ENCODE results near the gene TRAF6. TPM values are rescaled to one million over a fixed set of nuclear protein-coding genes. Genes with fewer than 3 reads are reported as not detected.
"Not testable (repeated sequence)": the region's sequence is repeated elsewhere in the genome, so short reads cannot be mapped to it uniquely, and the experiment has no call there.

The TRAF6 gene
- total RNA-seq, 1 experiment from 2014 or later = 14.8 TPM

DNA sequence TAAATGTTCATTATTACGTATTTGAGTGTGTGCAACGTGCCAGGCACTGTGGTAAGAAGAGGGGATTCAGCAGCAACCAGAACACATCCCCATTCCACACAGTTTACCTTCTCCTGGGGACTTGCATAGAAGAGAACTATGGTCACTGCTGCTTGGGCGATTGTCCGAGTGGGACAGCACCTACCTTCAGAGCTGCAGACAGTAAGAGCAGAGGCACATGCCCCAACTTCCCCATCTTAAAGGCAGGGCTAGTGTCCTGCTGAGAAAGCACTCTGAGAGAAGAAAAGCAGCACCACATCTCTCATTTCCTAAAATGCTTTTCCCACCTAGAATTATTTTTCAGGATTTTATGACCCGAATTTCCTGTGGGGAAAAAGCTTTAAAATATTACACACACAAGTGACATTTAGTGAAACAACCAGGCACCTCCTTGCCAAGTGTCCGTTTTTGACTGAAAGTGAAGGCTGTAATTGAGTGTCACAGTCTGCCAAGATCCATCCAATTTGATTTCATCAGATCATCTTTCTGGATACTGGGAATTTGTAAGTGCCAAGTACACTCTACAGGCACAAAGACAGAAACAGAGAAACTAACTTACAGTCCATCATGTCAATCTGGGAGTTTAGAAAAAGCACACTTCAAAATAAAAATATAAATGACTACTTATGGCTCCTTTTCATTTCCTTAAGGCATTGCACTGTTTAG is 24.6 kb downstream of the TRAF6 start:
- DNase-seq = no peak
- Mint-ChIP-seq H3K4me1 (ENCODE audit: low read depth, unreplicated experiment) (no peaks in the 10 kb centered on the region), H3K27ac (ENCODE audit: unreplicated experiment) (no peak overlapping the region), H3K36me3 (ENCODE audit: insufficient read depth, unreplicated experiment) (peaks cover 18% of the 10 kb centered on the region), H3K4me3 (ENCODE audit: low read depth, unreplicated experiment) (no peak overlapping the region), H3K27me3 (ENCODE audit: unreplicated experiment) (no peaks in the 10 kb centered on the region), H3K9me3 (ENCODE audit: low read depth, unreplicated experiment) (no peaks in the 10 kb centered on the region)
- BruUV-seq (replicated peaks) = no TSS peak
- CTCF ChIA-PET = interaction anchor here (1.5 kb wide), 1 partner anchor 8 kb away, joined by 5 read pairs; no protein-coding TSS in a partner anchor
- TF ChIP-seq, protein P1, sequence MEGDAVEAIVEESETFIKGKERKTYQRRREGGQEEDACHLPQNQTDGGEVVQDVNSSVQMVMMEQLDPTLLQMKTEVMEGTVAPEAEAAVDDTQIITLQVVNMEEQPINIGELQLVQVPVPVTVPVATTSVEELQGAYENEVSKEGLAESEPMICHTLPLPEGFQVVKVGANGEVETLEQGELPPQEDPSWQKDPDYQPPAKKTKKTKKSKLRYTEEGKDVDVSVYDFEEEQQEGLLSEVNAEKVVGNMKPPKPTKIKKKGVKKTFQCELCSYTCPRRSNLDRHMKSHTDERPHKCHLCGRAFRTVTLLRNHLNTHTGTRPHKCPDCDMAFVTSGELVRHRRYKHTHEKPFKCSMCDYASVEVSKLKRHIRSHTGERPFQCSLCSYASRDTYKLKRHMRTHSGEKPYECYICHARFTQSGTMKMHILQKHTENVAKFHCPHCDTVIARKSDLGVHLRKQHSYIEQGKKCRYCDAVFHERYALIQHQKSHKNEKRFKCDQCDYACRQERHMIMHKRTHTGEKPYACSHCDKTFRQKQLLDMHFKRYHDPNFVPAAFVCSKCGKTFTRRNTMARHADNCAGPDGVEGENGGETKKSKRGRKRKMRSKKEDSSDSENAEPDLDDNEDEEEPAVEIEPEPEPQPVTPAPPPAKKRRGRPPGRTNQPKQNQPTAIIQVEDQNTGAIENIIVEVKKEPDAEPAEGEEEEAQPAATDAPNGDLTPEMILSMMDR (IDR thresholded peaks at IDR 0.05; ENCODE audit: unreplicated experiment) = no peak
- intact Hi-C loops (cut with micrococcal nuclease; ENCODE audit: unreplicated experiment) = no loop called here

DNA sequence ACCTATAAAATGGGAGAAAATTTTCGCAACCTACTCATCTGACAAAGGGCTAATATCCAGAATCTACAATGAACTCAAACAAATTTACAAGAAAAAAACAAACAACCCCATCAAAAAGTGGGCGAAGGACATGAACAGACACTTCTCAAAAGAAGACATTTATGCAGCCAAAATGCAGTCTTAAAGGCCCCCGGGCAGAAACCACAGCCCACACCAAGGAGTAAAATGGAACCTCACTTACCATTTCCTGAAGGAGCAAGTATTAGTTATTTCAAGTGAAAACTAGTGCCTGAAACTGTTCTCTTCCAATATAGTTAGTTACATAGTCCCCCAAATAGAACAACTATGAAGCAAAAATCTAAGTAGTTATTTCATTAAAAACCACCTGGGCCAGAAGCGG is 27.0 kb downstream of the TRAF6 start:
- H3K9me3 Mint-ChIP-seq (ENCODE audit: low read depth, unreplicated experiment); H3K27me3 Mint-ChIP-seq (ENCODE audit: unreplicated experiment); H3K27ac Mint-ChIP-seq (ENCODE audit: unreplicated experiment); H3K4me1 Mint-ChIP-seq (ENCODE audit: low read depth, unreplicated experiment); intact Hi-C loops (cut with micrococcal nuclease; ENCODE audit: unreplicated experiment); H3K4me3 Mint-ChIP-seq (ENCODE audit: low read depth, unreplicated experiment); CTCF ChIA-PET; BruUV-seq (replicated peaks); DNase-seq: not testable (repeated sequence)
- H3K36me3 Mint-ChIP-seq (ENCODE audit: insufficient read depth, unreplicated experiment) = peaks cover 10% of the 10 kb centered on the region

- TF ChIP-seq, protein P1 (IDR thresholded peaks at IDR 0.05; ENCODE audit: unreplicated experiment) = no peak
- Mint-ChIP-seq H3K4me3 (ENCODE audit: low read depth, unreplicated experiment) (no peak overlapping the region), H3K36me3 (ENCODE audit: insufficient read depth, unreplicated experiment) (peaks cover 5% of the 10 kb centered on the region), H3K27ac (ENCODE audit: unreplicated experiment) (no peak overlapping the region), H3K9me3 (ENCODE audit: low read depth, unreplicated experiment) (no peaks in the 10 kb centered on the region), H3K27me3 (ENCODE audit: unreplicated experiment) (no peaks in the 10 kb centered on the region), H3K4me1 (ENCODE audit: low read depth, unreplicated experiment) (no peaks in the 10 kb centered on the region)
- CTCF ChIA-PET = no interaction called here
- intact Hi-C loops (cut with micrococcal nuclease; ENCODE audit: unreplicated experiment) = no loop called here
- BruUV-seq (replicated peaks) = no TSS peak
- DNase-seq = no peak
Observed at GRCh38 chr11:36480833-36481232, 29.2 kb downstream of the TRAF6 start.

- BruUV-seq (replicated peaks) = no TSS peak
- no peak overlapping the region for H3K27ac Mint-ChIP-seq (ENCODE audit: unreplicated experiment)
- TF ChIP-seq, protein P1 (IDR thresholded peaks at IDR 0.05; ENCODE audit: unreplicated experiment) = peak; percentile 49
- no peaks in the 10 kb centered on the region for H3K9me3 Mint-ChIP-seq (ENCODE audit: low read depth, unreplicated experiment)
- H3K27me3 Mint-ChIP-seq (ENCODE audit: unreplicated experiment) = no peaks in the 10 kb centered on the region
- intact Hi-C loops (cut with micrococcal nuclease; ENCODE audit: unreplicated experiment) = loop anchor here (1.0 to 10.0 kb wide), 4 partner anchors 117 to 654 kb away; no protein-coding TSS in a partner anchor
- CTCF ChIA-PET = interaction anchor here (0.7 to 2.5 kb wide), 13 partner anchors 9 to 657 kb away, joined by 3 to 31 read pairs (median 4); partner anchors contain the start of gene COMMD9
- DNase-seq = peak; percentile 46
- H3K4me3 Mint-ChIP-seq (ENCODE audit: low read depth, unreplicated experiment) = no peak overlapping the region
- no peaks in the 10 kb centered on the region for H3K4me1 Mint-ChIP-seq (ENCODE audit: low read depth, unreplicated experiment)
- H3K36me3 Mint-ChIP-seq (ENCODE audit: insufficient read depth, unreplicated experiment) = no peaks in the 10 kb centered on the region
Observed at GRCh38 chr11:36478700-36479329, 31.3 kb downstream of the TRAF6 start.

- intact Hi-C loops (cut with micrococcal nuclease; ENCODE audit: unreplicated experiment) = loop anchor here (5.0 to 10.0 kb wide), 2 partner anchors 113 to 650 kb away; no protein-coding TSS in a partner anchor
- Mint-ChIP-seq H3K4me1 (ENCODE audit: low read depth, unreplicated experiment) (peaks cover 6% of the 10 kb centered on the region), H3K27me3 (ENCODE audit: unreplicated experiment) (no peaks in the 10 kb centered on the region), H3K9me3 (ENCODE audit: low read depth, unreplicated experiment) (no peaks in the 10 kb centered on the region), H3K4me3 (ENCODE audit: low read depth, unreplicated experiment) (no peak overlapping the region), H3K36me3 (ENCODE audit: insufficient read depth, unreplicated experiment) (no peaks in the 10 kb centered on the region), H3K27ac (ENCODE audit: unreplicated experiment) (no peak overlapping the region)
- TF ChIP-seq, protein P1 (IDR thresholded peaks at IDR 0.05; ENCODE audit: unreplicated experiment) = no peak
- no peak for DNase-seq
- no TSS peak for BruUV-seq (replicated peaks)
- CTCF ChIA-PET = no interaction called here
Observed at GRCh38 chr11:36475192-36475591, 34.9 kb downstream of the TRAF6 start.

Measured in Calu3 (cell line).